ENCODE results near the gene SYT13. TPM values are rescaled to one million over a fixed set of nuclear protein-coding genes. Genes with fewer than 3 reads are reported as not detected.

SYT13 gene
- total RNA-seq, 1 experiment from 2014 or later: 4.3 TPM

DNA sequence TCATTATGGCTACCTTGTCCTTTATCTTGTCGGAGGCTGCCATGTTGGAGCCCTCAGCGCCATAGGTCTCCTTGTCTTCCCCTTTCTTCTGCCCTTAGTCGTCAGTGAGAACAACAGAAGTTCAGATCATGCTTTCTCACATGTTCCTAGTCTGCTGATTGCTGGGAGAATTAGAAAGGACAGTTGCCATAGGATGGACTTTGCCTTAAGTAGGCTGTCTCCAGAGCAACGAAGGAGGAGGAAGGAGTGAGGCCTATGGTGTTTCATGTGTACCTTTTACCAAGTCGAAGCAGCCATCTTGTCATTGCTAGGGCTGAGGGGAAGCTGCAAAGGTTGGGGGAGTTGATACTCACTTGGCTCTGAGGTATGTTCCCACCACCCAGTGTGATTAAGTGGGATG lies 62.6 kb downstream of the SYT13 start:
- no peaks in the 10 kb centered on the region for H3K23me2 ChIP-seq (ENCODE audit: insufficient read length, low read depth, low read length, poor library complexity, severe bottlenecking)
- no peak overlapping the region for H2AFZ ChIP-seq (ENCODE audit: low read length)
- no peak overlapping the region for H3K9ac ChIP-seq (ENCODE audit: extremely low read depth, insufficient read length, low read length)
- no peak for DNase-seq
- H3K9me3 ChIP-seq (ENCODE audit: control insufficient read depth, low read depth, low read length): no peaks in the 10 kb centered on the region
- H3K23ac ChIP-seq (ENCODE audit: insufficient read length, low read depth, low read length): no peak overlapping the region
- TF ChIP-seq, protein P1, sequence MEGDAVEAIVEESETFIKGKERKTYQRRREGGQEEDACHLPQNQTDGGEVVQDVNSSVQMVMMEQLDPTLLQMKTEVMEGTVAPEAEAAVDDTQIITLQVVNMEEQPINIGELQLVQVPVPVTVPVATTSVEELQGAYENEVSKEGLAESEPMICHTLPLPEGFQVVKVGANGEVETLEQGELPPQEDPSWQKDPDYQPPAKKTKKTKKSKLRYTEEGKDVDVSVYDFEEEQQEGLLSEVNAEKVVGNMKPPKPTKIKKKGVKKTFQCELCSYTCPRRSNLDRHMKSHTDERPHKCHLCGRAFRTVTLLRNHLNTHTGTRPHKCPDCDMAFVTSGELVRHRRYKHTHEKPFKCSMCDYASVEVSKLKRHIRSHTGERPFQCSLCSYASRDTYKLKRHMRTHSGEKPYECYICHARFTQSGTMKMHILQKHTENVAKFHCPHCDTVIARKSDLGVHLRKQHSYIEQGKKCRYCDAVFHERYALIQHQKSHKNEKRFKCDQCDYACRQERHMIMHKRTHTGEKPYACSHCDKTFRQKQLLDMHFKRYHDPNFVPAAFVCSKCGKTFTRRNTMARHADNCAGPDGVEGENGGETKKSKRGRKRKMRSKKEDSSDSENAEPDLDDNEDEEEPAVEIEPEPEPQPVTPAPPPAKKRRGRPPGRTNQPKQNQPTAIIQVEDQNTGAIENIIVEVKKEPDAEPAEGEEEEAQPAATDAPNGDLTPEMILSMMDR (conservative IDR thresholded peaks at IDR 0.05): no peak
- no peaks in the 10 kb centered on the region for H4K20me1 ChIP-seq (ENCODE audit: control insufficient read depth, insufficient read depth, insufficient read length)
- Mint-ChIP-seq H3K27ac (no peak overlapping the region), H3K9me3 (no peaks in the 10 kb centered on the region), H3K27me3 (ENCODE audit: low read depth) (no peaks in the 10 kb centered on the region), H3K4me3 (no peak overlapping the region), H3K4me1 (no peaks in the 10 kb centered on the region; a peak in 1 of 4 replicates), H3K36me3 (ENCODE audit: insufficient read depth in 1 of 3, low read depth in 3 of 3) (peaks cover 18 to 27% (median 21%) of the 10 kb centered on the region in 3 experiments; a peak in 6 of 7 replicates)
- no peak overlapping the region for H3K27ac ChIP-seq (ENCODE audit: insufficient read length, low read depth, low read length)
- H3K79me1 ChIP-seq (ENCODE audit: insufficient read depth, low read depth, low read length, poor library complexity, severe bottlenecking): no peaks in the 10 kb centered on the region
- H2AK5ac ChIP-seq (ENCODE audit: insufficient read length, low read length): no peak overlapping the region
- no peak overlapping the region for H2BK15ac ChIP-seq (ENCODE audit: low read depth, low read length)
- H3K27me3 ChIP-seq (ENCODE audit: insufficient read depth, low read length): no peaks in the 10 kb centered on the region
- no peak overlapping the region for H2BK12ac ChIP-seq (ENCODE audit: insufficient read length, low read depth, low read length)
- no peak overlapping the region for H4K5ac ChIP-seq (ENCODE audit: insufficient read length, low read depth, low read length)
- no peak overlapping the region for H3K18ac ChIP-seq (ENCODE audit: insufficient read length, low read depth, low read length)
- no peaks in the 10 kb centered on the region for H3K79me2 ChIP-seq (ENCODE audit: insufficient read depth, low read length)
- H4K8ac ChIP-seq (replicated peaks; ENCODE audit: insufficient read length, low read depth, low read length): no peak overlapping the region
- H2BK20ac ChIP-seq (ENCODE audit: low read depth, low read length, poor library complexity, severe bottlenecking): no peak overlapping the region
- H2BK120ac ChIP-seq (ENCODE audit: low read depth, low read length, poor library complexity, severe bottlenecking): no peak overlapping the region
- WGBS (ENCODE audit: extremely low coverage, insufficient read length, low lambda C conversion rate): no CpG with 5 or more reads among the region's 5 CpGs
- H4K91ac ChIP-seq (ENCODE audit: insufficient read length, low read depth, low read length): no peak overlapping the region
- no peak overlapping the region for H3K56ac ChIP-seq (ENCODE audit: insufficient read length, low read depth, low read length)
- H3K14ac ChIP-seq (ENCODE audit: insufficient read depth, low read length): no peak overlapping the region
- H3K4me1 ChIP-seq (ENCODE audit: insufficient read depth, low read length): no peaks in the 10 kb centered on the region
- H3T11ph ChIP-seq (ENCODE audit: low read length): no peak overlapping the region
- no peak overlapping the region for H2BK5ac ChIP-seq (ENCODE audit: insufficient read length, low read length)
- H3K4me2 ChIP-seq (ENCODE audit: insufficient read depth, insufficient read length, low read length): no peak overlapping the region
- no peak overlapping the region for H3K4ac ChIP-seq (ENCODE audit: low read depth, low read length)
